HFF-Myc (cell line): Measurements from ENCODE around the gene ELK3.

ENCODE experiments used
- DNase-seq: peaks from one replicate; pipeline ENCODE4 v3.0.0-alpha.2; 2011; ENCODE audit warnings: low read depth; ENCODE audit errors: extremely low read depth
- H3K4me3 ChIP-seq: replicated peaks from 2 replicates; pipeline ENCODE4 v1.5.1; 2011; ENCODE audit warnings: low read depth, mild to moderate bottlenecking, control low read depth, low read length
- CTCF ChIP-seq: IDR thresholded peaks from 2 replicates; pipeline ENCODE4 v1.5.1; 2012; ENCODE audit warnings: mild to moderate bottlenecking, low read depth, low read length, control low read depth; ENCODE audit errors: missing control alignments

Gene ELK3

GRCh38 chr12:96233168-96233567 is 39.0 kb downstream of the ELK3 start:
- TF ChIP-seq CTCF = no peak
- H3K4me3 ChIP-seq = no peak overlapping the region
- DNase-seq = no peak

- TF ChIP-seq CTCF = no peak
- DNase-seq = no peak
- H3K4me3 ChIP-seq = no peak overlapping the region
Measured at GRCh38 chr12:96233939-96234461, 39.8 kb downstream of the ELK3 start.

- no peak for TF ChIP-seq CTCF
Measured at GRCh38 chr12:96234591-96235483, 40.7 kb downstream of the ELK3 start.

GRCh38 chr12:96235484-96235826 is 41.3 kb downstream of the ELK3 start:
- no peak for DNase-seq
- H3K4me3 ChIP-seq = no peak overlapping the region
- no peak for TF ChIP-seq CTCF

More at GRCh38 chr12:96234591-96235483, 40.7 kb downstream of the ELK3 start:
- H3K4me3 ChIP-seq = no peak overlapping the region
- DNase-seq = no peak

- no peak overlapping the region for H3K4me3 ChIP-seq
- no peak for TF ChIP-seq CTCF
- no peak for DNase-seq
Measured at GRCh38 chr12:96236221-96236822, 42.1 kb downstream of the ELK3 start.

GRCh38 chr12:96237035-96237434 is 42.9 kb downstream of the ELK3 start:
- no peak for TF ChIP-seq CTCF
- H3K4me3 ChIP-seq = 0 out of 2 replicates have a peak overlapping the region, but pooled peaks have one; percentile 16
- no peak for DNase-seq
